Measurements from ENCODE around the gene NFAM1. TPM values are rescaled to one million over a fixed set of nuclear protein-coding genes. Genes with fewer than 3 reads are reported as not detected.

The NFAM1 gene
- total and polyA plus RNA-seq, 8 donors: 0.15 to 18.1 (median 0.83) TPM

DNA sequence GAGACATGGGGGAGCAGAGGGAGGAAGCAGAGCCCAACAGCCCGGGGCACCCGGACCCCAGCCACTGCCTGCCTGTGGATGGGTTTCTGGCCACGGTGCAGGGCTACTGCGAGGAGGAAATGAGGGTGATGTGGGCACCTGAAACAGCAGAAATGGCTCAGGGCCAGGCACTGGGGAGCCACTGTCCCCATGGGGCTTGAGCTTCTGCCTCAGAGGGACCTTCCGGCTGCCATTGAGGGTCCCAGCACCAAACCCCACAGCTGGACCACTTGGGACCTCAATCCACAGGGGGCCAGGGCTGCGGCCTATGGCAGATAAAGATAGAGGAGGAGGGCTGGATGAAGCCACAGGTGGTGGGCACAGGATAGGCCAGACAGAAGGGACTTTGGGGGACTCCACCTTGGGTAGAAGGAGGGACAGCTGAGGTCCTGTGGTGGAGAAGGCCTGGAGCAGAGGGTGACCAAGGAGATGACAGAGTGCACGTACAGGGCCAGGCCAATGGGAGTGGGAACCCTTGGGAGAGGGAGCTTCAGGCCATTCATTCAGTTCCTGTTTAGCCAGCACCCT, 48.3 kb downstream of the NFAM1 start:
- TF ChIP-seq, protein P1, sequence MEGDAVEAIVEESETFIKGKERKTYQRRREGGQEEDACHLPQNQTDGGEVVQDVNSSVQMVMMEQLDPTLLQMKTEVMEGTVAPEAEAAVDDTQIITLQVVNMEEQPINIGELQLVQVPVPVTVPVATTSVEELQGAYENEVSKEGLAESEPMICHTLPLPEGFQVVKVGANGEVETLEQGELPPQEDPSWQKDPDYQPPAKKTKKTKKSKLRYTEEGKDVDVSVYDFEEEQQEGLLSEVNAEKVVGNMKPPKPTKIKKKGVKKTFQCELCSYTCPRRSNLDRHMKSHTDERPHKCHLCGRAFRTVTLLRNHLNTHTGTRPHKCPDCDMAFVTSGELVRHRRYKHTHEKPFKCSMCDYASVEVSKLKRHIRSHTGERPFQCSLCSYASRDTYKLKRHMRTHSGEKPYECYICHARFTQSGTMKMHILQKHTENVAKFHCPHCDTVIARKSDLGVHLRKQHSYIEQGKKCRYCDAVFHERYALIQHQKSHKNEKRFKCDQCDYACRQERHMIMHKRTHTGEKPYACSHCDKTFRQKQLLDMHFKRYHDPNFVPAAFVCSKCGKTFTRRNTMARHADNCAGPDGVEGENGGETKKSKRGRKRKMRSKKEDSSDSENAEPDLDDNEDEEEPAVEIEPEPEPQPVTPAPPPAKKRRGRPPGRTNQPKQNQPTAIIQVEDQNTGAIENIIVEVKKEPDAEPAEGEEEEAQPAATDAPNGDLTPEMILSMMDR (IDR thresholded peaks at IDR 0.05): no peak
- TF ChIP-seq POLR2A (IDR thresholded peaks at IDR 0.05): no peak
- no peak for TF ChIP-seq POLR2AphosphoS5 (IDR thresholded peaks at IDR 0.05)
- TF ChIP-seq EP300 (IDR thresholded peaks at IDR 0.05): no peak
- peaks cover 0 to 7% (median 0%) of the 10 kb centered on the region in 4 donors for H3K36me3 ChIP-seq
- DNase-seq: no peak
- WGBS, 5 donors: 79 to 96% (median 89%) methylated on average over 7 of the region's 7 CpGs
- H3K27me3 ChIP-seq: no peaks in the 10 kb centered on the region
- H3K27ac ChIP-seq: no peak overlapping the region
- intact Hi-C loops (cut with DNase I; ENCODE audit: low total_unique reads): no loop called here
- no peaks in the 10 kb centered on the region for H3K9me3 ChIP-seq
- H3K4me3 ChIP-seq: no peak overlapping the region
- no peaks in the 10 kb centered on the region for H3K4me1 ChIP-seq

DNA sequence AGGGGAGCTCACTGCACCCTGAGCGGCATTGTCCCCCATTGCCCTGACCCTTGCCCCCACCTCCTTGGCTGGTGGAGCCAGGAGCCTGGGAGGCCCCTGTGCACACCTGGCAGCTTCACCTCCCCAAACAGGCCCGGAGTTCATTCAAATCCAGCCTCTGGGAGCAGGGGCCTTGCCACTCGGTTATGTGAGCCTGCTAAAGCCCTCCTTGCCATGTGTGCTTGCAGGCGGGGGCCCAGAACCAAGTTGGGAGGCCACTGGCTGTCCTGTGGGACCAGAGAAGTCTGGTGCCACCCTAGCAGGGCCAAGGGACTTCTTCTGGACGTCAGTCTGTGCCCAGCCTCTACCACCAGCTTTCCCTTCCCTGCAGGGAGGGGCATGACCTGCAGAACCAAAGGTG, 48.9 kb downstream of the NFAM1 start:
- no peak overlapping the region for H3K27ac ChIP-seq
- no peaks in the 10 kb centered on the region for H3K27me3 ChIP-seq
- H3K4me1 ChIP-seq: no peaks in the 10 kb centered on the region
- H3K9me3 ChIP-seq: no peaks in the 10 kb centered on the region
- intact Hi-C loops (cut with DNase I; ENCODE audit: low total_unique reads): no loop called here
- no peak for DNase-seq
- H3K36me3 ChIP-seq: peaks cover 0 to 7% (median 0%) of the 10 kb centered on the region in 4 donors
- TF ChIP-seq EP300 (IDR thresholded peaks at IDR 0.05): no peak
- TF ChIP-seq POLR2AphosphoS5 (IDR thresholded peaks at IDR 0.05): no peak
- no peak for TF ChIP-seq POLR2A (IDR thresholded peaks at IDR 0.05)
- TF ChIP-seq, protein P1 (IDR thresholded peaks at IDR 0.05): no peak
- no peak overlapping the region for H3K4me3 ChIP-seq
- 74 to 89% (median 78%) methylated on average over 4 to 5 of the region's 5 CpGs for WGBS, 5 donors

DNA sequence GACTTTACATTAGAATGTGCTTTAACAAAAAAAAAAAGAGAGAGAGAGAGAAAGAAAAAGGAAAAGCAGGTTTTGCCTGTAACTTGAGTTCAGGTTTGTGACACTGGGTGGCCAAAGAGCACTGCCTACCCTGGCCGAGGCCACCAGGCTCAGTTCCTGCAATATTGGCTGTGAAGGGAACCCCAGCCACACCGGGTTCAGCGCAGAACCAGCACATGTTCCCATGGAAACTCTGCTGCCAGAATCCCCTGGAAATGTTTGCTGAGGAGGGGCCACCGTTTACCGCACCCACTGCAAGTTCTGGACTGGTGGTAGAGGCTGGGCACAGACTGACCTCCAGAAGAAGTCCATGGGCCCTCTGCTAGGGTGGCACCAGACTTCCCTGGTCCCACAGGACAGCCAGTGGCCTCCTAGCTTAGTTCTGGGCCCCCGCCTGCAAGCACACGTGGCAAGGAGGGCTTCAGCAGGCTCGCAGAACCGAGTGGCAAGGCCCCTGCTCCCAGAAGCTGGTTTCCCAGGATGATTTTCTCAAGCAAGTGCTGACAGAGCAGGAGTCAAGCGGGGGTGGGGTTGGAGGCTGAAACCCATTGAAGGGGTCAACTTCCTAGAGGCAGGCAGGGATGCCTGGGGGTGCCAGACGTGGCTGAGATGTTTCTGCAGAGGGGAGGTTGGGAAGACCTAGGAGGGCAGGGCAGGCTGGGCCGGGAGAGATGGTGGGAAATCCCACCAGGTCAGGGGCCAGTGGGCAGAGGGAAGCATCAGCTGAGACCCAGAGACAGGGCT, 51.2 kb downstream of the NFAM1 start:
- WGBS, 5 donors: 61 to 72% (median 66%) methylated on average over 10 to 12 of the region's 12 CpGs
- H3K27me3 ChIP-seq: no peaks in the 10 kb centered on the region
- no peak overlapping the region for H3K4me3 ChIP-seq
- TF ChIP-seq, protein P1 (IDR thresholded peaks at IDR 0.05): no peak
- no peak for TF ChIP-seq POLR2A (IDR thresholded peaks at IDR 0.05)
- no peak for TF ChIP-seq EP300 (IDR thresholded peaks at IDR 0.05)
- no peak for TF ChIP-seq POLR2AphosphoS5 (IDR thresholded peaks at IDR 0.05)
- H3K27ac ChIP-seq: no peak overlapping the region
- H3K9me3 ChIP-seq: no peaks in the 10 kb centered on the region
- intact Hi-C loops (cut with DNase I; ENCODE audit: low total_unique reads): no loop called here
- peaks cover 0 to 3% (median 0%) of the 10 kb centered on the region in 4 donors for H3K4me1 ChIP-seq
- no peak for DNase-seq
- H3K36me3 ChIP-seq: peaks cover 0 to 7% (median 0%) of the 10 kb centered on the region in 4 donors

DNA sequence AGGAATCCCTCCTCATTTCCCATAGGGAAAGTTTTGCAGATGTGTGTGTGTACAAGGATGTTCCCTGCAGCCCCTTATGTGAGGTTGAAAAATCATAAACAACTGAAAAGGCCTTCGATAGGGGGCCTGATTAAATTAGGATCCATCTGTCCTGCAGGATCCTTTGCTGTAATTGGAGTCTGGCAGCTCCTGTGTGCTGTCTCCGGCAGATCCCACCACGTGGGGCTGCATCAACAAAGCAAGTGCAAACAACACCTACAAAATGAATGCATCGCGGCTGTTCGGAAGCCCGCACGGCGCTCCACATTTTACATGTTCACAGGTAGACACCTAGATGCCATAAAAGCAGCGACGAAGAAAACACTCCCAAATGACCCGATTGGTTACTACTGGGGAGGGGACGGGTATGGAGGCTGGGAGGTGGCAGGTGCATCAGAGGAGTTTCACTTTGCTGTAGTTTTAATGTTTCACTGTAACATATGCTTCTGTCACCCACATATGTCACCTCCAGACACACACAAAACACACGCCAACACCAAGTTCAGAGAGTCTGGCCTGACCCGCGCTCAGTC, 52.2 kb downstream of the NFAM1 start:
- intact Hi-C loops (cut with DNase I; ENCODE audit: low total_unique reads): no loop called here
- Histone ChIP-seq H3K9me3 (no peaks in the 10 kb centered on the region), H3K4me3 (no peak overlapping the region), H3K4me1 (peaks cover 0 to 13% (median 0%) of the 10 kb centered on the region in 4 donors), H3K27me3 (no peaks in the 10 kb centered on the region), H3K27ac (no peak overlapping the region), H3K36me3 (peaks cover 0 to 7% (median 0%) of the 10 kb centered on the region in 4 donors)
- TF ChIP-seq POLR2AphosphoS5 (IDR thresholded peaks at IDR 0.05) (no peak), EP300 (IDR thresholded peaks at IDR 0.05) (no peak), POLR2A (IDR thresholded peaks at IDR 0.05) (no peak)
- TF ChIP-seq, protein P1 (IDR thresholded peaks at IDR 0.05): no peak
- no peak for DNase-seq
- WGBS, 5 donors: 77 to 90% (median 84%) methylated on average over 16 of the region's 16 CpGs
